Posterior vena cava (tissue), 2 donors: ENCODE data around the gene PRKAG2. TPM values are rescaled to one million over a fixed set of nuclear protein-coding genes. Genes with fewer than 3 reads are reported as not detected.

Experiments used
- DNase-seq: peaks from one replicate; pipeline ENCODE4 v3.0.0-alpha.2; 2020; ENCODE audit warnings: low spot score
- intact Hi-C, 2 donors: fragments of 100-400 bp; cut with DNase I; formaldehyde crosslinking; loops; one replicate each; pipeline versions ENCODE4 v1.14.1 to v1.14.2; 2022 to 2023
- total RNA-seq, 2 donors: library from RNA; stranded (reverse); fragmentation: NEBNext Ultra II Directional; extraction: Animal tissue kit (Norgen Biotek cat#: 25700); gene quantifications; one replicate each; pipeline ENCODE4 v1.2.1, GENCODE V29; 2021
- donor health status: DM: yes; HTN: yes; CAD: no.
- donor health status: DM: yes; HTN: yes; CAD: no.

PRKAG2 gene
- total RNA-seq, 2 donors from 2014 or later: 91.8 to 94.2 TPM

- intact Hi-C loops: no loop called here
- DNase-seq: no peak
Measured at GRCh38 chr7:151509670-151510333, 367.1 kb downstream of the PRKAG2 start.

DNA sequence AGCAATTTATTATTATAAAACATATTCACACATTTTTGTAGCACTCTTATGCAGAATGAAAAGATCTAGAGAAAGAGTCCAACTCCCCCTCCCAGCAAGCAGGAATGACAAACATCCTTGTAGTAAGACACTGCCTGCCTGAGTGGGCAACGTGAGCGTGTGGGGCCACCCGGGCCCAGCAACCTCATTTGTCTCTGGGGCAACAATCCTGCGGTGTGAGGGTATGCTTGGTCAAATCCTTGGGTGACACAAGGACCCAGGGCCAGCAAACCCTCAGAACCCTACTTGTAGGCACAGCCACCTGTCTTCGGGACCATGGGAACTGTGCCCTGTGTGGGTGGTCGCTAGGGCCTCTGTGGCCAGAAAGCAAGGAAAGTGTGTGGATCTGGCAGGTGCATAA is 367.9 kb downstream of the PRKAG2 start:
- intact Hi-C loops: no loop called here
- no peak for DNase-seq

- intact Hi-C loops: no loop called here
- no peak for DNase-seq
Measured at GRCh38 chr7:151507806-151508205, 369.1 kb downstream of the PRKAG2 start.

DNA sequence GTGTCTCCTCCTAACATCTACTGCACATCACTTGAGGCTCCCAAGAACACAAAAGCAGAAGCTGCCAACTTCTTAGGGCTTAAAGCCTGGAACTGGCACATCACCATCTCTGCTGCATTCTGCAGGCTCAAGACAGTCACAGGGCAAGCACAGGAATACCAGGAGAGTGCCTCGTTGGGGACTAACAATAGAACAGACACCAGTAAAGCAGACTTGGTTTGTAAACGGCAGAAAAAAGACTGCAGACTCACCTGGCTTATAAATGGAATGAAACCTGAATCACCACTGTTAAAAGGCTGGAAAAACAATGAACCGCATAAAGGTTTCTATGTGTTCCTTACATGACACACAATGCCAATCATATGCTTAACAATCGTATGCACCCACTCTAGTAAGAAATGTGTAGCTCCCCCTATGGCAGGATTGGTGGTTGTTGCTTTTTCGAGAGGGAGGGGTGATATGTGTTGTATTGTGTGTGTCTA is 370.0 kb downstream of the PRKAG2 start:
- DNase-seq: no peak
- intact Hi-C loops: no loop called here

Other genes with a start within 250 kb of the PRKAG2 start
- gene GALNTL5, start 79.3 kb upstream of the PRKAG2 start, total RNA-seq: not detected
- gene GALNT11, start 148.6 kb upstream of the PRKAG2 start, total RNA-seq: 10 to 100 TPM; 27.4 to 35.8 TPM